Progenitor cell of endocrine pancreas (in vitro differentiated cells): Measurements from ENCODE around the gene KCTD17. TPM values are rescaled to one million over a fixed set of nuclear protein-coding genes. Genes with fewer than 3 reads are reported as not detected.
A peak's percentile ranks its signal among the peaks of the same experiment; 100 is the strongest.

Experiments used
- DNase-seq: peaks from one replicate; pipeline ENCODE4 v3.0.0; 2021; ENCODE audit warnings: low spot score; ENCODE audit not compliant: unreplicated experiment
- H3K27ac Mint-ChIP-seq: 2 replicates; pipeline ENCODE4 v1.8.0; 2021; ENCODE audit warnings: mild to moderate bottlenecking, moderate library complexity, mixed read lengths
- H3K27me3 Mint-ChIP-seq: 2 replicates; pipeline ENCODE4 v1.8.0; 2021; ENCODE audit warnings: mixed read lengths
- H3K36me3 Mint-ChIP-seq: 2 replicates; pipeline ENCODE4 v1.8.0; 2022; ENCODE audit warnings: mixed read lengths; ENCODE audit not compliant: insufficient read depth
- H3K4me1 Mint-ChIP-seq: 2 replicates; pipeline ENCODE4 v1.8.0; 2021; ENCODE audit warnings: low read depth, mixed read lengths
- H3K4me3 Mint-ChIP-seq: 2 replicates; pipeline ENCODE4 v1.8.0; 2021; ENCODE audit warnings: low read depth, mild to moderate bottlenecking, moderate library complexity, mixed read lengths
- H3K9me3 Mint-ChIP-seq: 2 replicates; pipeline ENCODE4 v1.8.0; 2021; ENCODE audit warnings: low read depth, mixed read lengths
- total RNA-seq: library from RNA; stranded (reverse); gene quantifications from 2 replicates; pipeline ENCODE4 v1.2.1, GENCODE V29; 2021
- TF ChIP-seq, protein P1 (sequence below): fragments of 200-600 bp; sonication (generic); IDR thresholded peaks from one replicate; pipeline ENCODE4 v1.5.0; 2021; ENCODE audit warnings: antibody characterized with exemption, mild to moderate bottlenecking; ENCODE audit not compliant: unreplicated experiment

Gene KCTD17
- total RNA-seq, 1 donor from 2014 or later = 38.8 TPM

DNA sequence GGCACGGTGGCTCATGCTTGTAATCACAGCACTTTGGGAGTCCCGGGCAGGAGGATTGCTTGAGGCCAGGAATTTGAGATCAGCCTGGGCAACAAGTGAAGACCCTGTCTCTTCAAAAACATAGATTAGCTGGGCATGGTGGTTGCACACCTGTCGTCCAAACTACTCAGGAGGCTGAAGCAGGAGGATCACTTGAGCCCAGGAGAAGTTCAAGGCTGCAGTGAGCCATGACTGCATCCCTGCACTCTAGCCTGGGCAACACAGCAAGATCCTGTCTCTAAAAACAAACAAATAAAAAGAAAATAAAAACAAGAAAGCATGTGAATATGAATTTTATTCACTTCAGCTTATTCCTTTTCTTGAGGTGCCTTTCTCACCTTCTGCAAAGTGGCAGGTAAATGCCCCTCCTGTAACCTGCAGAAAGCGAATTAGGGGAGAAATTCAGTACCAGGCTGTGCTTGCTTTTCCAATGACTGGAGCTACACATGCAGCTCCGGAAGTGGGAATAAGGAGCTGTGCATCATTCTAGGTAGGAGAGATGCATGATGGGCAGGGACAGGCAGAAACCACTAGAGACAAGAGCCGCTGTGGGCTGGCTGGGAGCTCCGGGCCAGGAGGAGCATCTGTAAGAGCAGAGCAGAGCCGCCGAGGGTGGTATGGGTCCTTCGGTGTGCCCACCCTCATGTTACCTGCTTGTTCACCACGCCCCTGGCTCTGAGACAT lies 14.7 kb upstream of the KCTD17 start:
- Mint-ChIP-seq H3K4me3 (no peak overlapping the region), H3K9me3 (no peaks in the 10 kb centered on the region), H3K4me1 (peaks cover 44% of the 10 kb centered on the region), H3K27ac (no peak overlapping the region), H3K36me3 (no peaks in the 10 kb centered on the region), H3K27me3 (no peaks in the 10 kb centered on the region)
- DNase-seq = no peak
- TF ChIP-seq, protein P1, sequence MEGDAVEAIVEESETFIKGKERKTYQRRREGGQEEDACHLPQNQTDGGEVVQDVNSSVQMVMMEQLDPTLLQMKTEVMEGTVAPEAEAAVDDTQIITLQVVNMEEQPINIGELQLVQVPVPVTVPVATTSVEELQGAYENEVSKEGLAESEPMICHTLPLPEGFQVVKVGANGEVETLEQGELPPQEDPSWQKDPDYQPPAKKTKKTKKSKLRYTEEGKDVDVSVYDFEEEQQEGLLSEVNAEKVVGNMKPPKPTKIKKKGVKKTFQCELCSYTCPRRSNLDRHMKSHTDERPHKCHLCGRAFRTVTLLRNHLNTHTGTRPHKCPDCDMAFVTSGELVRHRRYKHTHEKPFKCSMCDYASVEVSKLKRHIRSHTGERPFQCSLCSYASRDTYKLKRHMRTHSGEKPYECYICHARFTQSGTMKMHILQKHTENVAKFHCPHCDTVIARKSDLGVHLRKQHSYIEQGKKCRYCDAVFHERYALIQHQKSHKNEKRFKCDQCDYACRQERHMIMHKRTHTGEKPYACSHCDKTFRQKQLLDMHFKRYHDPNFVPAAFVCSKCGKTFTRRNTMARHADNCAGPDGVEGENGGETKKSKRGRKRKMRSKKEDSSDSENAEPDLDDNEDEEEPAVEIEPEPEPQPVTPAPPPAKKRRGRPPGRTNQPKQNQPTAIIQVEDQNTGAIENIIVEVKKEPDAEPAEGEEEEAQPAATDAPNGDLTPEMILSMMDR = no peak

- H3K4me3 Mint-ChIP-seq = no peak overlapping the region
- H3K27me3 Mint-ChIP-seq = no peaks in the 10 kb centered on the region
- peaks cover 35% of the 10 kb centered on the region for H3K4me1 Mint-ChIP-seq
- no peaks in the 10 kb centered on the region for H3K36me3 Mint-ChIP-seq
- DNase-seq = no peak
- H3K9me3 Mint-ChIP-seq = no peaks in the 10 kb centered on the region
- TF ChIP-seq, protein P1 = no peak
- no peak overlapping the region for H3K27ac Mint-ChIP-seq
Measured at GRCh38 chr22:37037669-37038068, 13.9 kb upstream of the KCTD17 start.

GRCh38 chr22:37039466-37039865 lies 12.1 kb upstream of the KCTD17 start:
- H3K36me3 Mint-ChIP-seq = no peaks in the 10 kb centered on the region
- TF ChIP-seq, protein P1 = no peak
- H3K4me3 Mint-ChIP-seq = no peak overlapping the region
- no peaks in the 10 kb centered on the region for H3K27me3 Mint-ChIP-seq
- DNase-seq = no peak
- H3K4me1 Mint-ChIP-seq = peaks cover 29% of the 10 kb centered on the region
- no peaks in the 10 kb centered on the region for H3K9me3 Mint-ChIP-seq
- no peak overlapping the region for H3K27ac Mint-ChIP-seq

GRCh38 chr22:37043209-37043827 lies 8.2 kb upstream of the KCTD17 start:
- Mint-ChIP-seq H3K9me3 (no peaks in the 10 kb centered on the region), H3K4me1 (peaks cover 15% of the 10 kb centered on the region), H3K27ac (no peak overlapping the region), H3K36me3 (no peaks in the 10 kb centered on the region), H3K4me3 (no peak overlapping the region), H3K27me3 (peaks cover 5% of the 10 kb centered on the region)
- DNase-seq = no peak
- TF ChIP-seq, protein P1 = no peak

DNA sequence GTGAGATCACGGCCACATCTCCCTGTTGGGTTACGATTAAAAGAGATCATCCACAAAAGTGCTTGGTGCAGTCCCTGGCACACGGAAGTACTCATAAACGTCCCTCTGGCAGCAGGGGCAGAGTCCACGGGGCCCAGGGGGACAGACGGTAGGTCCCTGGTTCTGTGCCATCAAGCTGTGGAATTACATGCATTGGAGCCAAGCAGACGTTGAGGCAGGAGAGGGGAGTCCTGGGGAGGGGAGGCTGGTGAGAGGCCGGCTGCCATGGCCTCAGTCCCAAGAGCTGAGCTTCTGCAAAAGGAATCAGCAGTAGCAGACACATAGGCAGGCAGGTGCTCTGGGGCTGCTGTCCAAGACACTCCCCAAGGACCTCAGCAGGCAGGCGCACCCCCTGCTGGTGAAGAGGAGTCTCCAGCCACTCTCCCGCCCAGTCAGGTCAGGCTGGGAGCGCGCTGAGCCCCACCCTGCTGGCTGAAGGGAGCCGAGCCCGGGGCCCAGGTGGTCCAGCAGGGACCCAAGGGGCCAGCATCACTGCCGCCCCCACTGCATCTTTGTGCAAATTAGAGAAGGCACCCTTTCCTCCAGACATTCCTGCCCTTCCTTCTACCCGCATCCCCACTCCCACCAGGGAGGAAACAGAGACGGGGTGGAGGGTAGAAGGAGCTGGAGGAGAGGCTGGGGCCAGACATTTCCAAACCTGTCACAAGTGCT lies 7.6 kb upstream of the KCTD17 start:
- Mint-ChIP-seq H3K36me3 (no peaks in the 10 kb centered on the region), H3K27ac (no peak overlapping the region), H3K4me1 (peaks cover 15% of the 10 kb centered on the region), H3K9me3 (no peaks in the 10 kb centered on the region), H3K27me3 (peaks cover 5% of the 10 kb centered on the region), H3K4me3 (no peak overlapping the region)
- TF ChIP-seq, protein P1 = peak; percentile 80
- peak; percentile 62 for DNase-seq
